Common myeloid progenitor, CD34-positive (primary cell): ENCODE data around the gene MACROD2.

Source experiments
- CTCF ChIA-PET: fragments of 350-600 bp; sonication (Branson Sonifier 250); formaldehyde crosslinking; loops from one replicate; lab custom pipeline; 2021; ENCODE audit warnings: antibody characterized with exemption; lab: Charles Lee
- POLR2A ChIA-PET: fragments of 350-600 bp; sonication (Branson Sonifier 250); formaldehyde crosslinking; loops from one replicate; lab custom pipeline; 2021; ENCODE audit warnings: antibody characterized with exemption; lab: Charles Lee
- DNase-seq, 3 donors: peaks; one replicate each; pipeline versions ENCODE4 v3.0.0 to v3.0.0-alpha.2; 2013
- H3K27ac ChIP-seq, 2 experiments: 1 replicate in 1 of 2; 2 replicates in 1 of 2; pipeline ENCODE4 v1.7.0; 2013; ENCODE audit warnings: inconsistent platforms in 2 of 2, low read length in 2 of 2, mild to moderate bottlenecking in 2 of 2, low read depth in 1 of 2, moderate library complexity in 1 of 2; ENCODE audit not compliant: severe bottlenecking in 2 of 2, insufficient read depth in 1 of 2, poor library complexity in 1 of 2
- H3K27me3 ChIP-seq, 5 experiments: replicated peaks in 2 of 5; 1 replicate in 3 of 5; 2 replicates in 2 of 5; pipeline versions ENCODE4 v1.6.1 to v1.7.0; 2013; ENCODE audit warnings: low read length in 4 of 5, mild to moderate bottlenecking in 2 of 5, moderate library complexity in 2 of 5, inconsistent platforms in 1 of 5; ENCODE audit not compliant: insufficient read depth in 5 of 5, control insufficient read depth in 4 of 5
- H3K36me3 ChIP-seq, 4 experiments: 1 replicate in 2 of 4; 2 replicates in 2 of 4; pipeline versions ENCODE4 v1.6.1 to v1.7.0; 2013; ENCODE audit warnings: low read length in 3 of 4, control low read depth in 1 of 4, mild to moderate bottlenecking in 1 of 4; ENCODE audit not compliant: control insufficient read depth in 4 of 4, insufficient read depth in 4 of 4
- H3K4me1 ChIP-seq, 4 experiments: 1 replicate in 3 of 4; 2 replicates in 1 of 4; pipeline versions ENCODE4 v1.6.1 to v1.7.1; 2013; ENCODE audit warnings: low read length in 3 of 4, mild to moderate bottlenecking in 3 of 4, control low read depth in 1 of 4, inconsistent platforms in 1 of 4, moderate library complexity in 1 of 4; ENCODE audit not compliant: control insufficient read depth in 4 of 4, insufficient read depth in 4 of 4; ENCODE audit errors: control extremely low read depth in 1 of 4
- H3K4me3 ChIP-seq, 7 experiments: 1 replicate in 4 of 7; 2 replicates in 3 of 7; pipeline versions ENCODE4 v1.5.1 to v1.7.0; 2013; ENCODE audit warnings: mild to moderate bottlenecking in 7 of 7, low read length in 6 of 7, moderate library complexity in 6 of 7, inconsistent platforms in 2 of 7, low read depth in 2 of 7, control low read depth in 1 of 7; ENCODE audit not compliant: insufficient read depth in 4 of 7, control insufficient read depth in 1 of 7; ENCODE audit errors: extremely low read depth in 1 of 7
- H3K9me3 ChIP-seq, 5 experiments: 1 replicate in 4 of 5; 2 replicates in 1 of 5; pipeline versions ENCODE4 v1.6.1 to v1.7.1; 2013; ENCODE audit warnings: low read length in 4 of 5, mild to moderate bottlenecking in 2 of 5, inconsistent platforms in 1 of 5, low read depth in 1 of 5, moderate library complexity in 1 of 5; ENCODE audit not compliant: control insufficient read depth in 4 of 5, insufficient read depth in 2 of 5; ENCODE audit errors: control extremely low read depth in 1 of 5
- WGBS: methylation state at CpG from one replicate; pipeline ENCODE4 v1.1.5; 2013; ENCODE audit not compliant: insufficient coverage; 5-methylcytosine and 5-hydroxymethylcytosine counted together

MACROD2 gene

GRCh38 chr20:15658295-15658694, 1663.0 kb downstream of the MACROD2 start:
- ChIA-PET CTCF (no interaction called here), POLR2A (no interaction called here)
- WGBS, result 74% methylated on average over 4 of the region's 5 CpGs
- Histone ChIP-seq H3K9me3 (no peaks in the 10 kb centered on the region), H3K36me3 (no peaks in the 10 kb centered on the region), H3K27me3 (peaks cover 0 to 2% (median 0%) of the 10 kb centered on the region in 5 experiments), H3K4me1 (no peaks in the 10 kb centered on the region), H3K4me3 (no peak overlapping the region), H3K27ac (no peak overlapping the region)
- DNase-seq, result no peak

GRCh38 chr20:15673206-15673605, 1677.9 kb downstream of the MACROD2 start:
- Histone ChIP-seq H3K36me3 (no peaks in the 10 kb centered on the region), H3K27ac (no peak overlapping the region)
- CTCF ChIA-PET, result no interaction called here

GRCh38 chr20:15674253-15675060, 1679.1 kb downstream of the MACROD2 start:
- Histone ChIP-seq H3K27ac (no peak overlapping the region), H3K9me3 (no peaks in the 10 kb centered on the region), H3K4me3 (no peak overlapping the region), H3K27me3 (no peaks in the 10 kb centered on the region), H3K36me3 (no peaks in the 10 kb centered on the region), H3K4me1 (no peaks in the 10 kb centered on the region)
- no peak for DNase-seq
- ChIA-PET CTCF (no interaction called here), POLR2A (no interaction called here)
- 100% methylated on average over 2 of the region's 5 CpGs for whole genome bisulfite sequencing

More at GRCh38 chr20:15673206-15673605, 1677.9 kb downstream of the MACROD2 start:
- no peaks in the 10 kb centered on the region for H3K9me3 ChIP-seq
- no peak for DNase-seq
- POLR2A ChIA-PET, result no interaction called here
- H3K4me1 ChIP-seq, result no peaks in the 10 kb centered on the region
- no peak overlapping the region for H3K4me3 ChIP-seq
- no peaks in the 10 kb centered on the region for H3K27me3 ChIP-seq
- whole genome bisulfite sequencing, result no CpG with 5 or more reads among the region's 1 CpG

GRCh38 chr20:15675061-15675514, 1679.8 kb downstream of the MACROD2 start:
- no CpG with 5 or more reads among the region's 2 CpGs for WGBS
- Histone ChIP-seq H3K27ac (no peak overlapping the region), H3K27me3 (no peaks in the 10 kb centered on the region), H3K4me3 (no peak overlapping the region), H3K36me3 (no peaks in the 10 kb centered on the region), H3K4me1 (no peaks in the 10 kb centered on the region), H3K9me3 (no peaks in the 10 kb centered on the region)
- ChIA-PET CTCF (no interaction called here), POLR2A (no interaction called here)
- no peak for DNase-seq

- POLR2A ChIA-PET, result no interaction called here
- H3K36me3 ChIP-seq, result no peaks in the 10 kb centered on the region
- no CpG with 5 or more reads among the region's 1 CpG for WGBS
- no peaks in the 10 kb centered on the region for H3K9me3 ChIP-seq
- no peaks in the 10 kb centered on the region for H3K4me1 ChIP-seq
- DNase-seq, result no peak
- no peak overlapping the region for H3K4me3 ChIP-seq
- H3K27me3 ChIP-seq, result no peaks in the 10 kb centered on the region
- H3K27ac ChIP-seq, result no peak overlapping the region
- CTCF ChIA-PET, result no interaction called here
Observed at GRCh38 chr20:15675813-15676484, 1680.6 kb downstream of the MACROD2 start.

- Histone ChIP-seq H3K27ac (no peak overlapping the region), H3K4me1 (no peaks in the 10 kb centered on the region), H3K27me3 (no peaks in the 10 kb centered on the region), H3K36me3 (no peaks in the 10 kb centered on the region), H3K9me3 (no peaks in the 10 kb centered on the region), H3K4me3 (no peak overlapping the region)
- no CpG with 5 or more reads among the region's 2 CpGs for WGBS
- DNase-seq, result no peak
- CTCF ChIA-PET, result no interaction called here
- POLR2A ChIA-PET, result no interaction called here
Observed at GRCh38 chr20:15676815-15677214, 1681.5 kb downstream of the MACROD2 start.

- WGBS, result no CpG with 5 or more reads among the region's 2 CpGs
- Histone ChIP-seq H3K4me3 (no peak overlapping the region), H3K27ac (no peak overlapping the region), H3K27me3 (no peaks in the 10 kb centered on the region), H3K9me3 (peaks cover 0 to 3% (median 0%) of the 10 kb centered on the region in 5 experiments), H3K36me3 (no peaks in the 10 kb centered on the region), H3K4me1 (no peaks in the 10 kb centered on the region)
- POLR2A ChIA-PET, result no interaction called here
- CTCF ChIA-PET, result no interaction called here
- no peak for DNase-seq
Observed at GRCh38 chr20:15682690-15683089, 1687.4 kb downstream of the MACROD2 start.
